GM23338 (cell line): ENCODE measurements around the gene WT1. TPM values are rescaled to one million over a fixed set of nuclear protein-coding genes. Genes with fewer than 3 reads are reported as not detected.

ENCODE experiments used
- ATAC-seq: fragments of 200-7000 bp; cut with Tn5 transposase; 3 replicates; pipeline ENCODE4 v1.9.1; 2020
- DNase-seq: peaks from one replicate; pipeline ENCODE4 v3.0.0-alpha.2; 2015; ENCODE audit warnings: low spot score
- H2AFZ ChIP-seq: fragments of 200-600 bp; sonication (generic); 2 replicates; pipeline ENCODE4 v1.8.0; 2016; ENCODE audit warnings: antibody characterized with exemption, mild to moderate bottlenecking, moderate library complexity
- H3F3A ChIP-seq: fragments of 200-600 bp; sonication (generic); replicated peaks from 2 replicates; pipeline ENCODE4 v1.8.0; 2017; ENCODE audit warnings: antibody characterized with exemption, mixed run types, low read depth
- H3K27ac ChIP-seq: fragments of 200-600 bp; sonication (generic); 2 replicates; pipeline ENCODE4 v1.6.1; 2016; ENCODE audit warnings: low read depth
- H3K27me3 ChIP-seq: fragments of 200-600 bp; sonication (generic); 2 replicates; pipeline ENCODE4 v1.8.0; 2016; ENCODE audit warnings: mild to moderate bottlenecking, mixed run types, moderate library complexity; ENCODE audit not compliant: insufficient read depth
- H3K36me3 ChIP-seq: fragments of 200-600 bp; sonication (generic); 2 replicates; pipeline ENCODE4 v1.8.0; 2016; ENCODE audit warnings: mild to moderate bottlenecking; ENCODE audit not compliant: insufficient read depth
- H3K4me1 ChIP-seq: fragments of 200-600 bp; sonication (generic); 2 replicates; pipeline ENCODE4 v1.8.0; 2016; ENCODE audit warnings: mild to moderate bottlenecking, moderate library complexity; ENCODE audit not compliant: insufficient read depth
- H3K4me2 ChIP-seq: fragments of 200-600 bp; sonication (generic); 2 replicates; pipeline ENCODE4 v1.7.1; 2017; ENCODE audit warnings: mixed run types
- H3K4me3 ChIP-seq: fragments of 200-600 bp; sonication (generic); 2 replicates; pipeline ENCODE4 v1.6.1; 2016; ENCODE audit warnings: mixed run types
- H3K79me2 ChIP-seq: fragments of 200-600 bp; sonication (generic); replicated peaks from 2 replicates; pipeline ENCODE4 v1.8.0; 2017; ENCODE audit warnings: mild to moderate bottlenecking; ENCODE audit not compliant: insufficient read depth
- H3K9me2 ChIP-seq: fragments of 200-600 bp; sonication (generic); 2 replicates; pipeline ENCODE4 v1.8.0; 2017; ENCODE audit not compliant: insufficient read depth
- H4K20me1 ChIP-seq: fragments of 200-600 bp; sonication (generic); replicated peaks from 2 replicates; pipeline ENCODE4 v1.8.0; 2017; ENCODE audit warnings: mild to moderate bottlenecking; ENCODE audit not compliant: insufficient read depth
- H3K27ac Mint-ChIP-seq: 2 replicates; pipeline ENCODE4 v1.8.0; 2020; ENCODE audit warnings: inconsistent platforms, mild to moderate bottlenecking, moderate library complexity, mixed read lengths
- H3K27me3 Mint-ChIP-seq: 3 replicates; pipeline ENCODE4 v1.8.0; 2022; ENCODE audit warnings: low read depth, mild to moderate bottlenecking, moderate library complexity, mixed read lengths, inconsistent platforms; ENCODE audit not compliant: insufficient read depth, poor library complexity
- H3K36me3 Mint-ChIP-seq: 3 replicates; pipeline ENCODE4 v1.8.0; 2021; ENCODE audit warnings: low read depth, mild to moderate bottlenecking, inconsistent platforms, moderate library complexity, mixed read lengths
- H3K4me1 Mint-ChIP-seq: 3 replicates; pipeline ENCODE4 v1.8.0; 2020; ENCODE audit warnings: mild to moderate bottlenecking, inconsistent platforms, mixed read lengths
- H3K4me3 Mint-ChIP-seq: 3 replicates; pipeline ENCODE4 v1.8.0; 2021; ENCODE audit warnings: moderate library complexity, mild to moderate bottlenecking, inconsistent platforms, mixed read lengths
- H3K9me3 Mint-ChIP-seq: 3 replicates; pipeline ENCODE4 v1.8.0; 2020; ENCODE audit warnings: moderate library complexity, mild to moderate bottlenecking, inconsistent platforms, mixed read lengths
- CREB1 ChIP-seq: fragments of 250-450 bp; sonication (Bioruptor Pico); IDR thresholded peaks from 2 replicates; pipeline ENCODE4 v1.5.0; 2020; ENCODE audit warnings: low read depth, mild to moderate bottlenecking, moderate library complexity
- ETS1 ChIP-seq: IDR thresholded peaks from 2 replicates; pipeline ENCODE4 v1.6.1; 2016; ENCODE audit warnings: antibody characterized with exemption
- EZH2phosphoT487 ChIP-seq: fragments of 200-600 bp; sonication (generic); IDR thresholded peaks from one replicate; pipeline ENCODE4 v1.8.1; 2018; ENCODE audit warnings: antibody characterized with exemption; ENCODE audit not compliant: unreplicated experiment
- JUNB ChIP-seq: IDR thresholded peaks from one replicate; pipeline ENCODE4 v1.6.1; 2016; ENCODE audit warnings: antibody characterized with exemption; ENCODE audit not compliant: unreplicated experiment
- REST ChIP-seq: IDR thresholded peaks from one replicate; pipeline ENCODE4 v1.6.1; 2018; ENCODE audit warnings: antibody characterized with exemption; ENCODE audit not compliant: unreplicated experiment
- STAT1 ChIP-seq: IDR thresholded peaks from one replicate; pipeline ENCODE4 v1.6.1; 2016; ENCODE audit warnings: antibody characterized with exemption; ENCODE audit not compliant: unreplicated experiment
- ZNF114 ChIP-seq: fragments of 250-450 bp; sonication (Bioruptor Pico); IDR thresholded peaks from 2 replicates; pipeline ENCODE4 v1.5.0; 2020; ENCODE audit warnings: mild to moderate bottlenecking, moderate library complexity
- ZNF331 ChIP-seq: fragments of 250-450 bp; sonication (Bioruptor Pico); IDR thresholded peaks from 2 replicates; pipeline ENCODE4 v1.5.0; 2020; ENCODE audit warnings: low read depth, mild to moderate bottlenecking, moderate library complexity
- ZNF462 ChIP-seq: fragments of 250-450 bp; sonication (Bioruptor Pico); IDR thresholded peaks from 2 replicates; pipeline ENCODE4 v1.5.0; 2020; ENCODE audit warnings: mild to moderate bottlenecking, moderate library complexity
- polyA plus RNA-seq: library from polyadenylated mRNA; unstranded; fragments of >200 nt; fragmentation: Nextera tagmentation; extraction: Ambion mirVana; gene quantifications from 2 replicates; pipeline ENCODE4 v1.2.1, GENCODE V29; 2016
- total RNA-seq: library from RNA; depleted of rRNA; stranded (reverse); fragments of >200 nt; shearing (Covaris generic); gene quantifications from 2 replicates; pipeline ENCODE4 v1.2.3, GENCODE V29; 2014
- TF ChIP-seq, protein P1 (sequence below), 2 experiments: fragments of 200-600 bp in 1 of 2; sonication (generic) in 1 of 2; conservative IDR thresholded peaks; 2 replicates each; pipeline versions ENCODE4 v1.5.1 to v1.6.1; 2016 to 2017; ENCODE audit warnings: antibody characterized with exemption in 2 of 2, low read depth in 2 of 2, mild to moderate bottlenecking in 2 of 2, moderate library complexity in 1 of 2

WT1 gene
- total and polyA plus RNA-seq, 2 experiments from 2014 or later: 0.21 TPM; not detected in 1

DNA sequence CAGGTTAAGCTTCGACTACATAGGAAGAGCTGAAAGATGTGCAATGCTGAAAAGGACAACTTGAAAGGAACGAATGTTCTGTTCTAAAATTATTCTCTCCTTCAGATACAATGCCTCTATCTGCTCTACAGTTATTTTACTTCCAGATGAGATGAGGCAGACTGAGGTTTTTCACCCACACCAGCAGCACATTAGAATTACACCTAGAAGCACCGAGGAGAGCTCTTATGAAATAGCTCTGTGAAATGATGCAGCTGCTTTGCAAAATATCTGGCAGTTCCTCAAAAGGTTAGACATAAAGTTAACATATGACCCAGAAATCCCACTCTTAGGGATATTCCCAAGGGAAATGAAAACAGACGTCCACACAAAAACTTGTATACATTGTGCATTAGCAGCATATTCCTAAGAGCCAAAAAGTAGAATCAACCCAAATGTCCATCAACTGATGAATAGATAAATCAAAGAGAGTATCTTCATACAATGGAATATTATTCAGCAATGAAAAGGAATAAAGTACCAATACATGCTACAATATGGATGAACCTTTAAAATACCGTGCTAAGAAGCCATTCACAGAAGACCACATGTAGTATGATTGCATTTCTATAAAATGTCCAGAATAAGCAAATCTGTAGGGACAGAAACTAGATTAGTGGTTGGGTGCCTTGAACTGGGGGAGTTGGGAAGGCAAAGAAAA is 34.5 kb downstream of the WT1 start (continued):
- TF ChIP-seq ETS1 (no peak), CREB1 (CRISPR knock-in tag) (no peak), ZNF331 (CRISPR knock-in tag) (no peak), ZNF114 (CRISPR knock-in tag) (no peak)

- H3K36me3 Mint-ChIP-seq: no peaks in the 10 kb centered on the region
- DNase-seq (peak; percentile 68), ATAC-seq (peak; percentile 74)
- H3K4me2 ChIP-seq: peak overlapping the region; percentile 35
- peaks cover 9% of the 10 kb centered on the region; the same call in 2 of the 3 replicates for H3K4me1 Mint-ChIP-seq
- H3K4me3 Mint-ChIP-seq: no peak overlapping the region
- no peaks in the 10 kb centered on the region for H4K20me1 ChIP-seq
- H3K9me3 Mint-ChIP-seq: no peaks in the 10 kb centered on the region
- H3F3A ChIP-seq: no peaks in the 10 kb centered on the region
- no peak overlapping the region for H3K4me3 ChIP-seq
- H3K27me3 ChIP-seq: no peaks in the 10 kb centered on the region
- H2AFZ ChIP-seq: peak overlapping the region; percentile 95
- no peaks in the 10 kb centered on the region for H3K79me2 ChIP-seq
- H3K27ac Mint-ChIP-seq: no peak overlapping the region
- peaks cover 5% of the 10 kb centered on the region for H3K27me3 Mint-ChIP-seq
- H3K9me2 ChIP-seq: no peaks in the 10 kb centered on the region
- no peaks in the 10 kb centered on the region for H3K36me3 ChIP-seq
- H3K4me1 ChIP-seq: peaks cover 6% of the 10 kb centered on the region; the same call in 1 of the 2 replicates
- H3K27ac ChIP-seq: no peak overlapping the region
- no peak for TF ChIP-seq JUNB
- no peak for TF ChIP-seq ETS1
- TF ChIP-seq, protein P1, sequence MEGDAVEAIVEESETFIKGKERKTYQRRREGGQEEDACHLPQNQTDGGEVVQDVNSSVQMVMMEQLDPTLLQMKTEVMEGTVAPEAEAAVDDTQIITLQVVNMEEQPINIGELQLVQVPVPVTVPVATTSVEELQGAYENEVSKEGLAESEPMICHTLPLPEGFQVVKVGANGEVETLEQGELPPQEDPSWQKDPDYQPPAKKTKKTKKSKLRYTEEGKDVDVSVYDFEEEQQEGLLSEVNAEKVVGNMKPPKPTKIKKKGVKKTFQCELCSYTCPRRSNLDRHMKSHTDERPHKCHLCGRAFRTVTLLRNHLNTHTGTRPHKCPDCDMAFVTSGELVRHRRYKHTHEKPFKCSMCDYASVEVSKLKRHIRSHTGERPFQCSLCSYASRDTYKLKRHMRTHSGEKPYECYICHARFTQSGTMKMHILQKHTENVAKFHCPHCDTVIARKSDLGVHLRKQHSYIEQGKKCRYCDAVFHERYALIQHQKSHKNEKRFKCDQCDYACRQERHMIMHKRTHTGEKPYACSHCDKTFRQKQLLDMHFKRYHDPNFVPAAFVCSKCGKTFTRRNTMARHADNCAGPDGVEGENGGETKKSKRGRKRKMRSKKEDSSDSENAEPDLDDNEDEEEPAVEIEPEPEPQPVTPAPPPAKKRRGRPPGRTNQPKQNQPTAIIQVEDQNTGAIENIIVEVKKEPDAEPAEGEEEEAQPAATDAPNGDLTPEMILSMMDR (conservative IDR thresholded peaks at IDR 0.05; ENCODE audit: low read depth in 2 of 2): no peak
- TF ChIP-seq EZH2phosphoT487: no peak
- no peak for TF ChIP-seq ZNF462 (CRISPR knock-in tag)
- no peak for TF ChIP-seq REST
- no peak for TF ChIP-seq STAT1
- no peak for TF ChIP-seq CREB1 (CRISPR knock-in tag)
Observed at GRCh38 chr11:32400196-32400595, 35.1 kb downstream of the WT1 start.
